Jurkat, Clone E6-1 (cell line): ENCODE data around the gene ANXA10. TPM values are rescaled to one million over a fixed set of nuclear protein-coding genes. Genes with fewer than 3 reads are reported as not detected.

Experiments used
- DNase-seq: peaks from one replicate; pipeline ENCODE4 v3.0.0-alpha.2; 2011; ENCODE audit warnings: low read depth, low spot score
- H3K4me3 ChIP-seq: 2 replicates; pipeline ENCODE4 v1.5.1; 2011; ENCODE audit warnings: mild to moderate bottlenecking, low read length, control low read depth, moderate library complexity
- polyA plus RNA-seq: library from polyadenylated mRNA; unstranded; fragments of >200 nt; gene quantifications from one replicate; pipeline ENCODE4 v1.2.1, GENCODE V29; 2012; ENCODE audit warnings: missing spikeins; ENCODE audit not compliant: insufficient read length, insufficient read depth

ANXA10 gene, protein sequence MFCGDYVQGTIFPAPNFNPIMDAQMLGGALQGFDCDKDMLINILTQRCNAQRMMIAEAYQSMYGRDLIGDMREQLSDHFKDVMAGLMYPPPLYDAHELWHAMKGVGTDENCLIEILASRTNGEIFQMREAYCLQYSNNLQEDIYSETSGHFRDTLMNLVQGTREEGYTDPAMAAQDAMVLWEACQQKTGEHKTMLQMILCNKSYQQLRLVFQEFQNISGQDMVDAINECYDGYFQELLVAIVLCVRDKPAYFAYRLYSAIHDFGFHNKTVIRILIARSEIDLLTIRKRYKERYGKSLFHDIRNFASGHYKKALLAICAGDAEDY
- polyA plus RNA-seq = not detected

DNA sequence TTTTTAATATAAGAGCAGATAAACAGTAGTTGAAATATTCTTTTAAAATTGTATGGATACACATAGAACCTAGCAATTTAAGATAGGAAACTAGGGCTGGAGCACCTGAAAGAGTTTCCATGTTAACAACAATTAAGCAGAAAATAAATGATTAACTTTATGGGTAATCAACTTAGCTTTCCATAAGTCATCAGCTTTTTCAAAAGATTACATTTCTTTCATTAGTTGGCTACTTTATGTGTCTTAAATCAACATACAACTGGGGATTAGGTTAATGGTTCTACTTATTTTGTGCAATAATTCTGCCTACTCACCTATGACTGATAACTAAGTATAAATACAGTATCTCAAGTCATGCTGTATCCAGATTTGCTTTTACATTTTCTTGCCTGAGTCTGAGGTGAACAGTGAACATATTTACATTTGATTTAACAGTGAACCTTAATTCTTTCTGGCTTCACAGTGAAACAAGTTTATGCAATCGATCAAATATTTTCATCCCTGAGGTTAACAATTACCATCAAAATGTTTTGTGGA lies at the start of gene ANXA10:
ANXA10 (plus strand) TSS at position 362 of the 537 bp plus-strand sequence; CDS start at position 526, 164 bp downstream.
- no peak for DNase-seq

DNA sequence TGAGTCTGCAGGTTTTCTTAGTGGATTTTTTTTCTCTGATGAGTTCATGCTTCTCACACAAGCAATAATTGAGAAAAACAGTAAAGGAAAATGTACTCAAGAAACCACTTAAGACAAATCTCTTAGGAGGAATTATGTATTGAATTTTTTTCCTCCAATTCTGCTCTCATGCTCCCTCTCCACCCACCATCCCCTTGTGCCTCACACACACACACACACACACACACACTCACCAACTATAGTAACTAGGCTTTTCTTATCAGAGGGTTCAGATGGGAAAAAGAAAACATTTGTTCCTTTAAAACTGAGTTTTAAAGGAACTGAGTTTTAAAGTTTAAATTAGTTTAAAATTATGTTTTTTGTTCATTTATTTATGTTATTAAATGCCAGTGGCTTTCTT lies 47.0 kb upstream of the ANXA10 start:
- no peak overlapping the region for H3K4me3 ChIP-seq
- no peak for DNase-seq

More for the DNA sequence above, at the start of gene ANXA10:
- no peak within 1 kb of the TSS for H3K4me3 ChIP-seq

DNA sequence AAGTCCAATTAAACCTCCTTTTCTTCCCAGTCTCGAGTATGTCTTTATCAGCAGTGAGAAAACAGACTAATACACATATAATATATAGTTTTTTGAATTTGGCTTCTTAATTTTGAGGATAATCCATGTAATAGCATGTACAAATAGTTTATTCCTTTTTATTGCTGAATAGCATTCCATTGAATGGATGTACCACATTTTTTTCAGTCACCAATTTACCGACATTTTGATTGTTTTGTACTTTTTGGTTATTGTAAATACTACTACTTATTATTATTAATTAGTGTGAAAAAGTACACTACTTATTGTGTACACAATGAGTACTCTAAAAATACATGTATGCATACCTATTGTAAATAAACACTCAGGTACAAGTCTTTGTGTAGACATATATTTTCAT lies 42.3 kb upstream of the ANXA10 start:
- DNase-seq = no peak

GRCh38 chr4:168051526-168051925 lies 40.8 kb upstream of the ANXA10 start:
- no peak overlapping the region for H3K4me3 ChIP-seq
- no peak for DNase-seq

More for the DNA sequence above, 42.3 kb upstream of the ANXA10 start:
- no peak overlapping the region for H3K4me3 ChIP-seq

- H3K4me3 ChIP-seq = no peak overlapping the region
- DNase-seq = no peak
Measured at GRCh38 chr4:168057412-168057811, 34.9 kb upstream of the ANXA10 start.

GRCh38 chr4:168059251-168059650 lies 33.1 kb upstream of the ANXA10 start:
- DNase-seq = no peak

DNA sequence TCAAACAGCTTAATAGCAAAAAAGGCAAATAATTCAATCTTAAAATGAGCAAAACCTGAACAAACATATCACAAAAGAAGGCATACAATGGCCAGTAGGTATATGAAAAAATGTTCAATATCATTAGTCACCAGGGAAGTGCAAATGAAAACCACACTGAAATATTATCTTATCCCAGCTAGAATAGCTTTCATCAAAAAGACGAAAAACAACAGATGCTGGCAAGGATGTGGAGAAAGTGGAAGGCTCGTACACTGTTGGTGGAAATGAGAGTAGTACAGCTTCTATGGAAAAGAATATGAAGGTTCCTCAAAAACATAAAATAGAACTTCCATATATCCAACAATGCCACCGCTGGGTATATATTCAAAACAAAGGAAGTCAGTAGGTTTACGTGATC lies 29.3 kb upstream of the ANXA10 start:
- H3K4me3 ChIP-seq = no peak overlapping the region
- DNase-seq = no peak

More at GRCh38 chr4:168059251-168059650, 33.1 kb upstream of the ANXA10 start:
- H3K4me3 ChIP-seq = no peak overlapping the region

GRCh38 chr4:168070903-168071302 lies 21.4 kb upstream of the ANXA10 start:
- no peak overlapping the region for H3K4me3 ChIP-seq
- no peak for DNase-seq

DNA sequence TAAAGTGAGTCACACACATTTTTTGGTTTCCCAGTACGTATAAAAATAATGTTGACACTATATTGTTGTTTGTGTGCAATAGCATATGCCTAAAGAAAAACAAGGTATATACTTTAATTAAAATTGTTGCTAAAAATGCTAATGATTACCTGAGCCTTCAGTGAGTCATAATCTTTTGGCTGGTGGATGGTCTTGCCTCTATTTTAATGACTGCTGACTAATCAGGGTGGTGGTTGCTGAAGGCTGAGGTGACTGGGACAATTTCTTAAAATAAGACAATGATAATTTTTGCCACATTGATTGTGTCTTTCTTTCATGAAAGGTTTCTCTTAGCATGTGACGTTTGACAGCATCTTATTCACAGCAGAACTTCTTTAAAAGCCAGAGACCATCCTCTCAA lies 21.0 kb upstream of the ANXA10 start:
- H3K4me3 ChIP-seq = no peak overlapping the region
- no peak for DNase-seq

DNA sequence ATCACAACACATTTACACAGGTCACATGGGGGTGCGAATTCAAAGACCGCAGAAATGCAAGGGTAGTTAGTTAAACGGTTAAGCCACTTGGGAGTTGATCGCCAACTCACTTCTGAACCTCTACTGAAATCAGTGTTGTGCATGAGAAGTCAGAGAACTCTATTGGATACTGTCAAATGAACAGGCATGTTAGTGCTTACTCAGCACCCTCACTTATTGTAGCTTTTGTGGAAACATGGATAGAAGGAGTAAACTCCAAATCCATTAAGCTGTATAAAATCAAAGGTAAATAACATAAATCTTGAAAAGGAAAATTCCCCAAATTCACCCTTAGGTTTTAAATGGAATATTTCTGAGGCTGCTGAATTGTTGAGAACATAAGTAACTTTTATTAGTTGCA lies 17.5 kb upstream of the ANXA10 start:
- no peak for DNase-seq
- H3K4me3 ChIP-seq = no peak overlapping the region

- peak; percentile 48 for DNase-seq
- no peak overlapping the region for H3K4me3 ChIP-seq
Measured at GRCh38 chr4:168076989-168077725, 15.2 kb upstream of the ANXA10 start.

GRCh38 chr4:168077726-168078239 lies 14.6 kb upstream of the ANXA10 start:
- DNase-seq = no peak
- no peak overlapping the region for H3K4me3 ChIP-seq

DNA sequence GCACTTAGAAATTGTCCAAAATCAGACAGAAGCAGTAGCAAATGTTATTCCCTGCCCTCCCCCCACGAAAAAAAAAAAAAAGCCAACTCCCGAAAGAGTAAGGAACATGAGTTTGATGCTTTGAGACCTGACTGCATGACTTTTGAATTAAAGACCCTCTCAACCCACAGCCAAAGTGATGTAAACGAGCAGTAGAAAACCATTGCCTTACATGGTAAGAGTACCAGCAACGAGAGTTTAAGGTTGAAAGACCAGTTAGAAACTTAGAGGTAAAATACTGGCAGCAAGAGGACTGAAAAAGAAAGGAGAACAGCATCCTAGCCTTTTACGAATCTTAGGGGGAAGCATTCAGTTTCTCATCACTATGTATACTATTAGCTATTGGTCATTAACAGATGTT lies 10.0 kb upstream of the ANXA10 start:
- no peak overlapping the region for H3K4me3 ChIP-seq
- DNase-seq = no peak

DNA sequence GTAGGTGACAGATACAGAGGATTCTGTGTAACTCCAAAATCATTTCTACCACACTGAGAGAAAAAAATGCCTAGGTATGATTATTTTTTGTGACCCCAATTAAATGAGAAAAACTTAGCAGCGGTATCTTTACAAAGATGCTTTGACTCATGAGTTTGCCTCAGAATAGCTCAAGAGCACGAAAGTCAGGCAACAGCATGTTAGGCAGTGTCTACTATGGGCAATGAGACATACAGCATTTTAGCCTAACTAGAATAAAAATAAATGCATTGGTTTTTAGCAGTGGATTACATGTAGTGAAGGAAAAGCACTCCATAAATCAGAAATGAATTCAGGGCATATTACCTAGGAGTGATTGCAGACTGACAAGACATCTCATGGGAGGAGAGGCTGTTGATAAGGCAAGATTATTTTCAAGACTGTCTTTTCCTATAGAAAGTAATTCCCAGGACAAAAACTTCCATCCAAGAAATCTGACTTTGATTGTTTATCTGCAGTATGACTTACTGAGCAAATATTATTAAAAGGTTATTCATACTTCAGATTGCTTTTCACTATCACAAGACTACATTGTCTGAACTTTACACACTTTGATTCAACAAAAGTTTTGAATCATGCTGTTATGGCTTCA lies 3.6 kb downstream of the ANXA10 start:
- no peak overlapping the region for H3K4me3 ChIP-seq
- DNase-seq = no peak

DNA sequence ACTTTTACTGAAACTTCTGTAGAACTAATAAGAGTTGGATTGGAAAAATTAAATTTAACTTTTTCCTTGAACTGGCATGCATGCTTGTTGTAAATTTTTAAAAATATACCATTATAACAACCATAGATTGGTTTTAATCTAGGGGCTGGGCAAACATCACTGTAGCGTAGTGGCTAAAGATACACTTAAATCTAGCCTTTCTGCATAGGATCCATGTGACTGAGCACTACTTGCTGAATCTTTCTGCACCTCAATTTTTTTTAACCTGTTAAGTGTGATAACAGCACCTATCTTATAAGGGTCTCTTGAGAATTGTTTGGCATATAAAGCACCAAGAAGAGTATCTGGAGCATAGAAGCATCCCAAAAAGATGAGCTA lies 4.1 kb downstream of the ANXA10 start:
- H3K4me3 ChIP-seq = no peak overlapping the region
- no peak for DNase-seq

DNA sequence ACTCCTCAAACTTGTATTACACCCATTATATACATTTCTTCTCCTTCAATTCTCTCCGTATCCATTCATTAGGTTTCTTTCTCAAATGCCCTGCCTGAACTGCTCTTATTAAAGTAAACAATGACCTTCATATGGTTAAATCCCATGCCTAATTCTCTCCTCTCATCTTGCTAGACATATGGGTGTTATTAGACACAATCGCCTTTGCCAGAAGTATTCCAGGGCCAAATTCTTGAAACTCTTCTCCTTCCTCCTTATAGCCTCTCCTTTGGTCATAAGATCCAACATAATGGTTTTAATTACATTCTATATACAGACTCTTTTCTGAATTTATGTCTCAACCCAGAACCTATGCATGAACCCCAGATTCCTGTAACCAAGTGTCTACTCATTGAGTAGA lies 4.8 kb downstream of the ANXA10 start:
- H3K4me3 ChIP-seq = no peak overlapping the region
- no peak for DNase-seq

- H3K4me3 ChIP-seq = no peak overlapping the region
- DNase-seq = no peak
Measured at GRCh38 chr4:168098248-168098717, 5.9 kb downstream of the ANXA10 start.

- DNase-seq = no peak
- no peak overlapping the region for H3K4me3 ChIP-seq
Measured at GRCh38 chr4:168099195-168099594, 6.9 kb downstream of the ANXA10 start.

DNA sequence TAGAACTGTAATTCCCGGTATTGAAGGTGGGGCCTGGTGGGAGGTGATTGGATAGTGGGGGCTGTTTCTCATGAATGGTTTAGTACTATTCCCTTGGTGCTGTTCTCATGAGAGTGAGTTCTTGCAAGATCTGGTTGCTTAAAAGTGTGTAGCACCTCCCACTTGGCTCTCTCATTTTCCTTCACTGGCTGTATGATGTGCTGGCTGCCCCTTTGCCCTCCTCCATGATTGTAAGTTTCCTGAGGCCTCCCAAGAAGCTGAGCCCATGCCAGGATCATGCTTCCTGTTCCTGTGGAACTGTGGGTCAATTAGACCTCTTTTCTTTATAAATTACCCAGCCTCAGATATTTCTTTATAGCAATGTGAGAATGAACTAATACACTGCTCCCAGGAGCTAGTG lies 8.7 kb downstream of the ANXA10 start:
- DNase-seq = no peak
- no peak overlapping the region for H3K4me3 ChIP-seq

DNA sequence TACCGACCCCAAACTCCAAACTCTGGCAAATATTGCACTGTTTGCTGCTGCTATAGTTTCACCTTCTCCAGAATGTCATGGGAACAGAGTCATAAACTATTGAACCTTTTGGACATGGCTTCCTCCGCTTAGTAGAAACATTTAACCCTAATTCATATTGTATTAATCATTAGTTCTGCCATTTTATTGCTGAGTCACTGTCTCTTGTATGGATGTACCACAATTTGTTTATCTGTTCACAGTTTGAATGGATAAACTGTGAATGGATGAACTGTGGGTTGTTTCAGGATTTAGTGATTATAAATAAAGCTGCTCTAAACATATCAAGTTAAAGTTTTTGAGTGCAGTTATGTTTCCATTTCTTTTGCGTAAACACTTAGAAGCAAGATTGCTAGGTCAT lies 10.1 kb downstream of the ANXA10 start:
- H3K4me3 ChIP-seq = no peak overlapping the region
- no peak for DNase-seq
